Fibroblast of villous mesenchyme (primary cell): ENCODE data around the gene C4A. TPM values are rescaled to one million over a fixed set of nuclear protein-coding genes. Genes with fewer than 3 reads are reported as not detected.
"Not testable (repeated sequence)": the region's sequence is repeated elsewhere in the genome, so short reads cannot be mapped to it uniquely, and the experiment has no call there.

Source experiments
- DNase-seq: peaks from one replicate; pipeline ENCODE4 v3.0.0-alpha.2; 2010; ENCODE audit warnings: low read depth
- H3K4me3 ChIP-seq: 2 replicates; pipeline ENCODE4 v1.5.1; 2011; ENCODE audit warnings: low read depth, mild to moderate bottlenecking, low read length
- total RNA-seq: library from RNA; depleted of rRNA; stranded (reverse); fragments of >200 nt; gene quantifications from 2 replicates; pipeline ENCODE4 v1.2.3, GENCODE V29; 2012

Gene C4A
- total RNA-seq, 1 donor, result 6.0 TPM

- not testable (repeated sequence) for DNase-seq, H3K4me3 ChIP-seq
Observed at GRCh38 chr6:32002546-32003268, 20.9 kb downstream of the C4A start.

- not testable (repeated sequence) for DNase-seq, H3K4me3 ChIP-seq
Observed at GRCh38 chr6:32003301-32003700, 21.4 kb downstream of the C4A start.

GRCh38 chr6:32004393-32004792, 22.5 kb downstream of the C4A start:
- not testable (repeated sequence) for H3K4me3 ChIP-seq, DNase-seq

- not testable (repeated sequence) for DNase-seq, H3K4me3 ChIP-seq
Observed at GRCh38 chr6:32004864-32005537, 23.1 kb downstream of the C4A start.

GRCh38 chr6:32005538-32005880, 23.7 kb downstream of the C4A start:
- not testable (repeated sequence) for DNase-seq, H3K4me3 ChIP-seq

- H3K4me3 ChIP-seq, DNase-seq: not testable (repeated sequence)
Observed at GRCh38 chr6:32005991-32006529, 24.2 kb downstream of the C4A start.

GRCh38 chr6:32007086-32007485, 25.2 kb downstream of the C4A start:
- DNase-seq, H3K4me3 ChIP-seq: not testable (repeated sequence)

- not testable (repeated sequence) for DNase-seq, H3K4me3 ChIP-seq
Observed at GRCh38 chr6:32008037-32008436, 26.2 kb downstream of the C4A start.

- not testable (repeated sequence) for H3K4me3 ChIP-seq
- peak; percentile 5 for DNase-seq
Observed at GRCh38 chr6:32008616-32009015, 26.8 kb downstream of the C4A start.

- not testable (repeated sequence) for H3K4me3 ChIP-seq, DNase-seq
Observed at GRCh38 chr6:32009537-32009936, 27.7 kb downstream of the C4A start.

GRCh38 chr6:32010856-32011530, 29.1 kb downstream of the C4A start:
- DNase-seq, result not testable (repeated sequence)

GRCh38 chr6:32012941-32013617, 31.2 kb downstream of the C4A start:
- not testable (repeated sequence) for DNase-seq, H3K4me3 ChIP-seq

More at GRCh38 chr6:32010856-32011530, 29.1 kb downstream of the C4A start:
- H3K4me3 ChIP-seq, result not testable (repeated sequence)

GRCh38 chr6:32013738-32014137, 31.9 kb downstream of the C4A start:
- H3K4me3 ChIP-seq, DNase-seq: not testable (repeated sequence)

GRCh38 chr6:32014547-32014946, 32.7 kb downstream of the C4A start, which contains the start of gene C4B:
C4B (plus strand) TSS chr6:32014795; CDS start chr6:32014846, 51 bp downstream.
- not testable (repeated sequence) for DNase-seq, H3K4me3 ChIP-seq

- not testable (repeated sequence) for DNase-seq, H3K4me3 ChIP-seq
Observed at GRCh38 chr6:32022100-32022499, 40.2 kb downstream of the C4A start.

- not testable (repeated sequence) for H3K4me3 ChIP-seq, DNase-seq
Observed at GRCh38 chr6:32028631-32029030, 46.8 kb downstream of the C4A start.

- not testable (repeated sequence) for DNase-seq, H3K4me3 ChIP-seq
Observed at GRCh38 chr6:32029553-32029952, 47.7 kb downstream of the C4A start.

GRCh38 chr6:32035283-32036013, 53.6 kb downstream of the C4A start:
- H3K4me3 ChIP-seq, DNase-seq: not testable (repeated sequence)
